ENCODE measurements around the gene EPHA10.

EPHA10 gene

DNA sequence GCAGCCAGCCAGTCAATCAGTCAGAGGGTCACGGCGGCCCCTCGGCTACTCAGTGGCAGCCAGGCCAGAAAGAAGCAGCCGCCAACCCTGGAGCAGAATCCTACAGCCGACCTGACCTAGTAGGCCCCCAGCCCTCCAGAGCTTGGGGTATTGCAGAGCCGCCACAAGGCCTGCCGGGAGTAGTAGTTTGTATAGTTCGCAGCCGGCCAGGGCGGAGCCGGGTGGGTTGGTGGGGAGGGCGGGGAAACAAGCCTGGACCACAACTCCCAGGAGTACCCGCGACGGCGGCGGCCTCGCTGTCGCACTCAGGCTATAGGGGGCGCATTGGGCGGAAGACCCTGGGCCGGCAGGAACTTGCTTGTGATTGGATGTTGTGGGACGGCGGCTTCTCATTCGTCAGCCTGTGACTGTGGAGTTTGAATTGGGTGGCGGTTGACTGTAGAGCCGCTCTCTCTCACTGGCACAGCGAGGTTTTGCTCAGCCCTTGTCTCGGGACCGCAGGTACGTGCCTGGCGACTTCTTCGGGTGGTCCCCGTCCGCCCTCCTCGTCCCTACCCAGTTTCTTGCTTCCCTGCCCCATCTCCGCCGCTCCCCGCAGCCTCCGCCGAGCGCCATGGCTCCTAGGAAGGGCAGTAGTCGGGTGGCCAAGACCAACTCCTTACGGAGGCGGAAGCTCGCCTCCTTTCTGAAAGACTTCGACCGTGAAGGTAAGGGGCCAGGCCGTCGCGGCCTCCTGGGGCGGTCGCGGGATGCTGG lies 72.7 kb downstream of the EPHA10 start, which contains the start of gene CDCA8 (continued):
- TF ChIP-seq GLIS2 (tag by site-specific recombination; IDR thresholded peaks at IDR 0.05) (peak; percentile 64; the same call in 1 of the 2 replicates), ZNF24 (tag by site-specific recombination; IDR thresholded peaks at IDR 0.05) (0 out of 2 replicates have a peak, but pooled peaks have one; percentile 25), KLF9 (tag by site-specific recombination; IDR thresholded peaks at IDR 0.05; ENCODE audit: low read depth) (0 out of 2 replicates have a peak, but pooled peaks have one; percentile 25)
- TF ChIP-seq, protein P1, sequence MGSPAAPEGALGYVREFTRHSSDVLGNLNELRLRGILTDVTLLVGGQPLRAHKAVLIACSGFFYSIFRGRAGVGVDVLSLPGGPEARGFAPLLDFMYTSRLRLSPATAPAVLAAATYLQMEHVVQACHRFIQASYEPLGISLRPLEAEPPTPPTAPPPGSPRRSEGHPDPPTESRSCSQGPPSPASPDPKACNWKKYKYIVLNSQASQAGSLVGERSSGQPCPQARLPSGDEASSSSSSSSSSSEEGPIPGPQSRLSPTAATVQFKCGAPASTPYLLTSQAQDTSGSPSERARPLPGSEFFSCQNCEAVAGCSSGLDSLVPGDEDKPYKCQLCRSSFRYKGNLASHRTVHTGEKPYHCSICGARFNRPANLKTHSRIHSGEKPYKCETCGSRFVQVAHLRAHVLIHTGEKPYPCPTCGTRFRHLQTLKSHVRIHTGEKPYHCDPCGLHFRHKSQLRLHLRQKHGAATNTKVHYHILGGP (tag by site-specific recombination; IDR thresholded peaks at IDR 0.05) = no peak

DNA sequence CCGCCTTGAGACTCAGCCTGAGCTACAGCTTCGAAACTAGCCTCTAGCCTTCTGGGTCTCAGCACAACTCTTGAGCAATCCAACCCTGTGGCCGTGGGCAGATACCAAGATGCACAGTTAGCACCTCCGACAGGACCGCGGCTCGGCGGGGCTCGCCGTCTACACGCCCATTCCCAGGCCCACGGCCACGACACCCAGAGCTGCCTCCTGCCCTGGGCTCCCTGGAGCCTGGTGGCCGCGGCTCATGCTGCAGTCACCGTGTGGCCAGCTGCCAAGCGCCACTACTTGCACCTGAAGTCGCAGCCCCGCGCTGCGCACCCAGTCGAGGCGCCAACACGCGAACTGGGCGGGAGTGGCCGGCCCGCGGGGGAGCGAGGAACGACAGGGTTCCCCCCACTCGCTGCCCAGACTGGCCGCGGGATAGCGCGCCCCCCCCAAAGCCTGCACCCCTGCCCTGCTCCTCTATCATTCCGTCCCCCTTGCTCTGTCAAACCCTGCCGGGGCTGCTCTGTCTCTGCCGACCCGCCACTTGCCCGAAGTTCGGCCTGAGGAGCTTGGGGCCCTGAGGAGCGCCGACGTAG lies 73.3 kb downstream of the EPHA10 start:
- H3K9me3 ChIP-seq (ENCODE audit: control insufficient read depth, insufficient read depth, low read depth, low read length) = no peaks in the 10 kb centered on the region
- peaks cover 23 to 50% of the 10 kb centered on the region in 2 experiments for H3K36me3 ChIP-seq (ENCODE audit: control insufficient read depth in 2 of 2, insufficient read depth in 1 of 2, low read length in 2 of 2)
- peak overlapping the region; percentile 76 for H3K4me3 ChIP-seq (ENCODE audit: low read depth, low read length)
- ChIA-PET POLR2A (interaction anchor here (0.8 to 5.6 kb wide), 9 partner anchors 8 to 168 kb away, joined by 3 to 50 read pairs (median 4); partner anchors contain the start of genes C1orf122, EPHA10, MTF1 and YRDC), CTCF (interaction anchor here (0.6 to 2.6 kb wide), 6 partner anchors 8 to 399 kb away, joined by 3 to 8 read pairs (median 4); partner anchors contain the start of genes GNL2 and MTF1)
- H3K4me1 ChIP-seq (ENCODE audit: control insufficient read depth, insufficient read depth, low read length) = peaks cover 6% of the 10 kb centered on the region; the same call in 1 of the 2 replicates
- H3K27ac ChIP-seq (ENCODE audit: extremely low read depth, low read depth, low read length) = peak overlapping the region; percentile 66; the same call in 1 of the 2 replicates
- TF ChIP-seq FEZF1 (tag by site-specific recombination; IDR thresholded peaks at IDR 0.05) (0 out of 2 replicates have a peak, but pooled peaks have one; percentile 32), ZNF335 (tag by site-specific recombination; conservative IDR thresholded peaks at IDR 0.05) (peak; percentile 87), ZNF2 (tag by site-specific recombination; IDR thresholded peaks at IDR 0.05) (peak; percentile 74), ZNF501 (tag by site-specific recombination; IDR thresholded peaks at IDR 0.05) (peak; percentile 86; the same call in 1 of the 2 replicates), KLF9 (tag by site-specific recombination; IDR thresholded peaks at IDR 0.05; ENCODE audit: low read depth) (peak; percentile 41; the same call in 1 of the 2 replicates), ZFP37 (tag by site-specific recombination; IDR thresholded peaks at IDR 0.05) (peak; percentile 87), SCRT2 (tag by site-specific recombination; IDR thresholded peaks at IDR 0.05) (peak; percentile 94), ZFP69B (tag by site-specific recombination; IDR thresholded peaks at IDR 0.05) (0 out of 2 replicates have a peak, but pooled peaks have one; percentile 33), HOXA7 (CRISPR knock-in tag; IDR thresholded peaks at IDR 0.05; ENCODE audit: borderline replicate concordance) (no peak), ZNF37A (tag by site-specific recombination; IDR thresholded peaks at IDR 0.05) (no peak), EGR2 (tag by site-specific recombination; IDR thresholded peaks at IDR 0.05; ENCODE audit: low read depth) (peak; percentile 22; the same call in 1 of the 2 replicates), ZNF624 (tag by site-specific recombination; IDR thresholded peaks at IDR 0.05) (no peak), ZFHX2 (tag by site-specific recombination; conservative IDR thresholded peaks at IDR 0.05) (peak; percentile 35; the same call in 1 of the 2 replicates), ZXDB (tag by site-specific recombination; IDR thresholded peaks at IDR 0.05) (peak; percentile 32; the same call in 1 of the 2 replicates), ZIC2 (tag by site-specific recombination; IDR thresholded peaks at IDR 0.05) (peak; percentile 64), YY2 (tag by site-specific recombination; IDR thresholded peaks at IDR 0.05) (no peak)
- TF ChIP-seq, protein P2, sequence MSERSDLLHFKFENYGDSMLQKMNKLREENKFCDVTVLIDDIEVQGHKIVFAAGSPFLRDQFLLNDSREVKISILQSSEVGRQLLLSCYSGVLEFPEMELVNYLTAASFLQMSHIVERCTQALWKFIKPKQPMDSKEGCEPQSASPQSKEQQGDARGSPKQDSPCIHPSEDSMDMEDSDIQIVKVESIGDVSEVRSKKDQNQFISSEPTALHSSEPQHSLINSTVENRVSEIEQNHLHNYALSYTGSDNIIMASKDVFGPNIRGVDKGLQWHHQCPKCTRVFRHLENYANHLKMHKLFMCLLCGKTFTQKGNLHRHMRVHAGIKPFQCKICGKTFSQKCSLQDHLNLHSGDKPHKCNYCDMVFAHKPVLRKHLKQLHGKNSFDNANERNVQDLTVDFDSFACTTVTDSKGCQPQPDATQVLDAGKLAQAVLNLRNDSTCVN (tag by site-specific recombination; optimal IDR thresholded peaks at IDR 0.05) = peak; percentile 84
- TF ChIP-seq, protein P3, sequence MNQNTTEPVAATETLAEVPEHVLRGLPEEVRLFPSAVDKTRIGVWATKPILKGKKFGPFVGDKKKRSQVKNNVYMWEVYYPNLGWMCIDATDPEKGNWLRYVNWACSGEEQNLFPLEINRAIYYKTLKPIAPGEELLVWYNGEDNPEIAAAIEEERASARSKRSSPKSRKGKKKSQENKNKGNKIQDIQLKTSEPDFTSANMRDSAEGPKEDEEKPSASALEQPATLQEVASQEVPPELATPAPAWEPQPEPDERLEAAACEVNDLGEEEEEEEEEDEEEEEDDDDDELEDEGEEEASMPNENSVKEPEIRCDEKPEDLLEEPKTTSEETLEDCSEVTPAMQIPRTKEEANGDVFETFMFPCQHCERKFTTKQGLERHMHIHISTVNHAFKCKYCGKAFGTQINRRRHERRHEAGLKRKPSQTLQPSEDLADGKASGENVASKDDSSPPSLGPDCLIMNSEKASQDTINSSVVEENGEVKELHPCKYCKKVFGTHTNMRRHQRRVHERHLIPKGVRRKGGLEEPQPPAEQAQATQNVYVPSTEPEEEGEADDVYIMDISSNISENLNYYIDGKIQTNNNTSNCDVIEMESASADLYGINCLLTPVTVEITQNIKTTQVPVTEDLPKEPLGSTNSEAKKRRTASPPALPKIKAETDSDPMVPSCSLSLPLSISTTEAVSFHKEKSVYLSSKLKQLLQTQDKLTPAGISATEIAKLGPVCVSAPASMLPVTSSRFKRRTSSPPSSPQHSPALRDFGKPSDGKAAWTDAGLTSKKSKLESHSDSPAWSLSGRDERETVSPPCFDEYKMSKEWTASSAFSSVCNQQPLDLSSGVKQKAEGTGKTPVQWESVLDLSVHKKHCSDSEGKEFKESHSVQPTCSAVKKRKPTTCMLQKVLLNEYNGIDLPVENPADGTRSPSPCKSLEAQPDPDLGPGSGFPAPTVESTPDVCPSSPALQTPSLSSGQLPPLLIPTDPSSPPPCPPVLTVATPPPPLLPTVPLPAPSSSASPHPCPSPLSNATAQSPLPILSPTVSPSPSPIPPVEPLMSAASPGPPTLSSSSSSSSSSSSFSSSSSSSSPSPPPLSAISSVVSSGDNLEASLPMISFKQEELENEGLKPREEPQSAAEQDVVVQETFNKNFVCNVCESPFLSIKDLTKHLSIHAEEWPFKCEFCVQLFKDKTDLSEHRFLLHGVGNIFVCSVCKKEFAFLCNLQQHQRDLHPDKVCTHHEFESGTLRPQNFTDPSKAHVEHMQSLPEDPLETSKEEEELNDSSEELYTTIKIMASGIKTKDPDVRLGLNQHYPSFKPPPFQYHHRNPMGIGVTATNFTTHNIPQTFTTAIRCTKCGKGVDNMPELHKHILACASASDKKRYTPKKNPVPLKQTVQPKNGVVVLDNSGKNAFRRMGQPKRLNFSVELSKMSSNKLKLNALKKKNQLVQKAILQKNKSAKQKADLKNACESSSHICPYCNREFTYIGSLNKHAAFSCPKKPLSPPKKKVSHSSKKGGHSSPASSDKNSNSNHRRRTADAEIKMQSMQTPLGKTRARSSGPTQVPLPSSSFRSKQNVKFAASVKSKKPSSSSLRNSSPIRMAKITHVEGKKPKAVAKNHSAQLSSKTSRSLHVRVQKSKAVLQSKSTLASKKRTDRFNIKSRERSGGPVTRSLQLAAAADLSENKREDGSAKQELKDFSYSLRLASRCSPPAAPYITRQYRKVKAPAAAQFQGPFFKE (tag by site-specific recombination; IDR thresholded peaks at IDR 0.05; ENCODE audit: borderline replicate concordance) = no peak
- TF ChIP-seq, protein P4, sequence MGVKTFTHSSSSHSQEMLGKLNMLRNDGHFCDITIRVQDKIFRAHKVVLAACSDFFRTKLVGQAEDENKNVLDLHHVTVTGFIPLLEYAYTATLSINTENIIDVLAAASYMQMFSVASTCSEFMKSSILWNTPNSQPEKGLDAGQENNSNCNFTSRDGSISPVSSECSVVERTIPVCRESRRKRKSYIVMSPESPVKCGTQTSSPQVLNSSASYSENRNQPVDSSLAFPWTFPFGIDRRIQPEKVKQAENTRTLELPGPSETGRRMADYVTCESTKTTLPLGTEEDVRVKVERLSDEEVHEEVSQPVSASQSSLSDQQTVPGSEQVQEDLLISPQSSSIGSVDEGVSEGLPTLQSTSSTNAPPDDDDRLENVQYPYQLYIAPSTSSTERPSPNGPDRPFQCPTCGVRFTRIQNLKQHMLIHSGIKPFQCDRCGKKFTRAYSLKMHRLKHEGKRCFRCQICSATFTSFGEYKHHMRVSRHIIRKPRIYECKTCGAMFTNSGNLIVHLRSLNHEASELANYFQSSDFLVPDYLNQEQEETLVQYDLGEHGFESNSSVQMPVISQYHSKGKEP (tag by site-specific recombination; IDR thresholded peaks at IDR 0.05) = peak; percentile 20; the same call in 1 of the 2 replicates
- TF ChIP-seq, protein P5, sequence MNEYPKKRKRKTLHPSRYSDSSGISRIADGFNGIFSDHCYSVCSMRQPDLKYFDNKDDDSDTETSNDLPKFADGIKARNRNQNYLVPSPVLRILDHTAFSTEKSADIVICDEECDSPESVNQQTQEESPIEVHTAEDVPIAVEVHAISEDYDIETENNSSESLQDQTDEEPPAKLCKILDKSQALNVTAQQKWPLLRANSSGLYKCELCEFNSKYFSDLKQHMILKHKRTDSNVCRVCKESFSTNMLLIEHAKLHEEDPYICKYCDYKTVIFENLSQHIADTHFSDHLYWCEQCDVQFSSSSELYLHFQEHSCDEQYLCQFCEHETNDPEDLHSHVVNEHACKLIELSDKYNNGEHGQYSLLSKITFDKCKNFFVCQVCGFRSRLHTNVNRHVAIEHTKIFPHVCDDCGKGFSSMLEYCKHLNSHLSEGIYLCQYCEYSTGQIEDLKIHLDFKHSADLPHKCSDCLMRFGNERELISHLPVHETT (tag by site-specific recombination; IDR thresholded peaks at IDR 0.05) = peak; percentile 53; the same call in 1 of the 2 replicates
